Smooth muscle cell (in vitro differentiated cells): ENCODE measurements around the gene TEAD1. TPM values are rescaled to one million over a fixed set of nuclear protein-coding genes. Genes with fewer than 3 reads are reported as not detected.
A peak's percentile ranks its signal among the peaks of the same experiment; 100 is the strongest.

Experiments used
- DNase-seq: peaks from one replicate; lab custom pipeline; 2025; ENCODE audit not compliant: unreplicated experiment; lab: John Stamatoyannopoulos, UW
- H2AFZ ChIP-seq: fragments of 200-600 bp; sonication (generic); 2 replicates; pipeline ENCODE4 v1.6.0; 2016; ENCODE audit warnings: antibody characterized with exemption, low read depth, mild to moderate bottlenecking
- H3F3A ChIP-seq: fragments of 200-600 bp; sonication (generic); 2 replicates; pipeline ENCODE4 v1.6.0; 2017; ENCODE audit warnings: antibody characterized with exemption, low read depth
- H3K27ac ChIP-seq: fragments of 200-600 bp; sonication (generic); 2 replicates; pipeline ENCODE4 v1.5.1; 2016; ENCODE audit warnings: low read depth, mild to moderate bottlenecking
- H3K27me3 ChIP-seq: fragments of 200-600 bp; sonication (generic); 2 replicates; pipeline ENCODE4 v1.6.1; 2016; ENCODE audit warnings: low read depth, mild to moderate bottlenecking
- H3K36me3 ChIP-seq: fragments of 200-600 bp; sonication (generic); 2 replicates; pipeline ENCODE4 v1.5.1; 2016; ENCODE audit warnings: low read depth
- H3K4me1 ChIP-seq: fragments of 200-600 bp; sonication (generic); 2 replicates; pipeline ENCODE4 v1.5.1; 2016; ENCODE audit warnings: low read depth
- H3K4me2 ChIP-seq: fragments of 200-600 bp; sonication (generic); 2 replicates; pipeline ENCODE4 v1.6.0; 2016; ENCODE audit warnings: mild to moderate bottlenecking
- H3K4me3 ChIP-seq: fragments of 200-600 bp; sonication (generic); 2 replicates; pipeline ENCODE4 v1.5.1; 2016; ENCODE audit warnings: mild to moderate bottlenecking
- H3K79me2 ChIP-seq: fragments of 200-600 bp; sonication (generic); 2 replicates; pipeline ENCODE4 v1.6.0; 2016; ENCODE audit warnings: low read depth, mild to moderate bottlenecking
- H3K9ac ChIP-seq: fragments of 200-600 bp; sonication (generic); 2 replicates; pipeline ENCODE4 v1.6.0; 2016; ENCODE audit warnings: low read depth
- H3K9me3 ChIP-seq: fragments of 200-600 bp; sonication (generic); replicated peaks from 2 replicates; pipeline ENCODE4 v1.5.1; 2016; ENCODE audit warnings: low read depth
- H4K20me1 ChIP-seq: fragments of 200-600 bp; sonication (generic); 2 replicates; pipeline ENCODE4 v1.6.0; 2016; ENCODE audit warnings: low read depth
- CTCF ChIP-seq: fragments of 200-600 bp; sonication (generic); IDR thresholded peaks from 2 replicates; pipeline ENCODE4 v1.5.1; 2017; ENCODE audit warnings: borderline replicate concordance, mild to moderate bottlenecking, antibody characterized with exemption; ENCODE audit not compliant: insufficient read depth, poor library complexity, severe bottlenecking
- WGBS: methylation state at CpG from one replicate; pipeline ENCODE4 v1.1.7; 2016; ENCODE audit warnings: low lambda C conversion rate; 5-methylcytosine and 5-hydroxymethylcytosine counted together
- polyA plus RNA-seq: library from polyadenylated mRNA; unstranded; fragments of >200 nt; fragmentation: Nextera tagmentation; extraction: Ambion mirVana; gene quantifications from 2 replicates; pipeline ENCODE4 v1.2.1, GENCODE V29; 2016
- total RNA-seq: library from RNA; depleted of rRNA; stranded (reverse); fragments of >200 nt; gene quantifications from 2 replicates; pipeline ENCODE4 v1.2.3, GENCODE V29; 2014

The TEAD1 gene
- total and polyA plus RNA-seq, 2 experiments from 2014 or later: 63.0 to 181 TPM

- Histone ChIP-seq H3K9me3 (no peaks in the 10 kb centered on the region), H3K79me2 (peaks cover 92% of the 10 kb centered on the region), H2AFZ (no peak overlapping the region), H3K4me2 (peak overlapping the region; percentile 78), H3K4me1 (peaks cover 65% of the 10 kb centered on the region), H3K27me3 (no peaks in the 10 kb centered on the region), H4K20me1 (peaks cover 97% of the 10 kb centered on the region), H3K9ac (peak overlapping the region; percentile 56), H3F3A (peaks cover 41% of the 10 kb centered on the region), H3K4me3 (peak overlapping the region; percentile 23), H3K27ac (peak overlapping the region; percentile 94), H3K36me3 (no peaks in the 10 kb centered on the region)
- WGBS: 28% methylated on average over 13 of the region's 13 CpGs
- TF ChIP-seq CTCF: no peak
- no peak for DNase-seq
These were observed 49.4 kb downstream of the TEAD1 start for GRCh38 chr11:12723421-12724300.

GRCh38 chr11:12724301-12725054 is 50.3 kb downstream of the TEAD1 start:
- WGBS: 20% methylated on average over 14 of the region's 14 CpGs
- no peaks in the 10 kb centered on the region for H3K27me3 ChIP-seq
- H3K4me1 ChIP-seq: peaks cover 59% of the 10 kb centered on the region
- peak overlapping the region; percentile 73 for H3K9ac ChIP-seq
- H3K4me2 ChIP-seq: peak overlapping the region; percentile 78
- peak; percentile 50 for DNase-seq
- no peaks in the 10 kb centered on the region for H3K36me3 ChIP-seq
- H3K79me2 ChIP-seq: peaks cover 92% of the 10 kb centered on the region
- peaks cover 44% of the 10 kb centered on the region for H3F3A ChIP-seq
- H3K9me3 ChIP-seq: no peaks in the 10 kb centered on the region
- peaks cover 97% of the 10 kb centered on the region for H4K20me1 ChIP-seq
- no peak overlapping the region for H2AFZ ChIP-seq
- no peak for TF ChIP-seq CTCF
- peak overlapping the region; percentile 94 for H3K27ac ChIP-seq
- no peak overlapping the region for H3K4me3 ChIP-seq

GRCh38 chr11:12725055-12725862 is 51.0 kb downstream of the TEAD1 start:
- H4K20me1 ChIP-seq: peaks cover 98% of the 10 kb centered on the region
- no peak for DNase-seq
- TF ChIP-seq CTCF: no peak
- 63% methylated on average over 8 of the region's 8 CpGs for WGBS
- H3K36me3 ChIP-seq: no peaks in the 10 kb centered on the region
- H3K9ac ChIP-seq: peak overlapping the region; percentile 73
- peaks cover 56% of the 10 kb centered on the region for H3K4me1 ChIP-seq
- peak overlapping the region; percentile 94 for H3K27ac ChIP-seq
- H3K9me3 ChIP-seq: no peaks in the 10 kb centered on the region
- peaks cover 92% of the 10 kb centered on the region for H3K79me2 ChIP-seq
- H3F3A ChIP-seq: peaks cover 48% of the 10 kb centered on the region
- H2AFZ ChIP-seq: no peak overlapping the region
- H3K27me3 ChIP-seq: no peaks in the 10 kb centered on the region
- H3K4me3 ChIP-seq: no peak overlapping the region
- H3K4me2 ChIP-seq: peak overlapping the region; percentile 78
